Inferior parietal cortex (tissue), 1 donor: ENCODE measurements around the gene HKDC1.
"Not testable (repeated sequence)": the region's sequence is repeated elsewhere in the genome, so short reads cannot be mapped to it uniquely, and the experiment has no call there.

Experiments used
- DNase-seq: peaks from one replicate; pipeline ENCODE4 v3.0.0-alpha.2; 2016; ENCODE audit errors: extremely low spot score

HKDC1 gene

GRCh38 chr10:69220041-69220451, at the start of gene HKDC1:
HKDC1 (plus strand) TSS chr10:69220332; CDS start chr10:69220436, 104 bp downstream.
- DNase-seq, result no peak

- no peak for DNase-seq
Measured at GRCh38 chr10:69172241-69172982, 47.7 kb upstream of the HKDC1 start.

- not testable (repeated sequence) for DNase-seq
Measured at GRCh38 chr10:69175326-69175725, 44.8 kb upstream of the HKDC1 start.

GRCh38 chr10:69176823-69177222, 43.3 kb upstream of the HKDC1 start:
- DNase-seq, result no peak

- DNase-seq, result no peak
Measured at GRCh38 chr10:69179089-69179742, 40.9 kb upstream of the HKDC1 start.

- DNase-seq, result peak; percentile 98
Measured at GRCh38 chr10:69179743-69180524, 40.2 kb upstream of the HKDC1 start, which contains the start of gene SUPV3L1. SUPV3L1 (plus strand) TSS chr10:69180234; CDS start chr10:69180292, 58 bp downstream.

GRCh38 chr10:69180525-69181204, 39.5 kb upstream of the HKDC1 start:
- DNase-seq, result no peak

GRCh38 chr10:69181433-69181832, 38.7 kb upstream of the HKDC1 start:
- DNase-seq, result no peak

- DNase-seq, result no peak
Measured at GRCh38 chr10:69182005-69182404, 38.1 kb upstream of the HKDC1 start.

GRCh38 chr10:69186524-69186923, 33.6 kb upstream of the HKDC1 start:
- no peak for DNase-seq

- no peak for DNase-seq
Measured at GRCh38 chr10:69201045-69201444, 19.1 kb upstream of the HKDC1 start.

- DNase-seq, result no peak
Measured at GRCh38 chr10:69202332-69202731, 17.8 kb upstream of the HKDC1 start.

GRCh38 chr10:69208761-69209160, 11.4 kb upstream of the HKDC1 start:
- no peak for DNase-seq

GRCh38 chr10:69209787-69210484, 10.2 kb upstream of the HKDC1 start:
- no peak for DNase-seq

GRCh38 chr10:69211104-69211503, 9.0 kb upstream of the HKDC1 start:
- DNase-seq, result no peak

GRCh38 chr10:69211524-69211923, 8.6 kb upstream of the HKDC1 start:
- DNase-seq, result no peak

GRCh38 chr10:69213591-69214311, 6.4 kb upstream of the HKDC1 start:
- DNase-seq, result no peak

- no peak for DNase-seq
Measured at GRCh38 chr10:69214666-69215131, 5.4 kb upstream of the HKDC1 start.

- DNase-seq, result no peak
Measured at GRCh38 chr10:69215405-69216171, 4.5 kb upstream of the HKDC1 start.
